NCI-H146 (cell line): ENCODE data around the gene ADAM23.

Source experiments
- DNase-seq: peaks from one replicate; lab custom pipeline; 2025; lab: John Stamatoyannopoulos, UW

Gene ADAM23

GRCh38 chr2:206647985-206648384 is 204.7 kb downstream of the ADAM23 start:
- no peak for DNase-seq

- no peak for DNase-seq
Measured at GRCh38 chr2:206657087-206657486, 213.8 kb downstream of the ADAM23 start.

GRCh38 chr2:206665251-206665650 is 221.9 kb downstream of the ADAM23 start:
- DNase-seq = no peak
